ACHN (cell line): Measurements from ENCODE around the gene IGSF6.
"Not testable (repeated sequence)": the region's sequence is repeated elsewhere in the genome, so short reads cannot be mapped to it uniquely, and the experiment has no call there.

Experiments used
- DNase-seq: peaks from one replicate; pipeline ENCODE4 v3.0.0-alpha.2; 2015
- in situ Hi-C: cut with HindIII; loops from 2 replicates; pipeline ENCODE4 v1.10.0; 2017; ENCODE audit warnings: low sequenced_read_pairs, low pct_ligation_motif_present, low pct_unique_long_range_greater_than_20kb

Gene IGSF6

DNA sequence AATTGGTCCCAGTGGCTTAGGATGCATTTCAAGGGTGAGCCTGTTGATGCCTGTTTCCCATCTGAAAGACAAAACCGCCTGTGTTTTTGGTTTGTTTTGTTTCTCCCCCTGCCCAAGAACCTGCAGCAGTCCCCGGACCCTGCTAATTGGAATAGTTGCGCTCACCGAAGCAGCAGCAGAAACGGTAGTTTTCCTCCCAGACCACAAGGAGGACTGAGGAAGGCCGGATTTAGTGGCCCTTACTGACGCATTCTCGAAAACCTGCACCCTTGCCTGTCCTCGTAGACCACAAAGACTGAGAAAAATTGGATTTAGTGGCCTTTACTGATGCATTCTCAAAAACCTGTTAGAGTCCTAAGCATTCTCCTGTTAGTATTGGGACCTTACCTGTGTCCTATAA, 16.7 kb downstream of the IGSF6 start:
- in situ Hi-C loops, DNase-seq: not testable (repeated sequence)

DNA sequence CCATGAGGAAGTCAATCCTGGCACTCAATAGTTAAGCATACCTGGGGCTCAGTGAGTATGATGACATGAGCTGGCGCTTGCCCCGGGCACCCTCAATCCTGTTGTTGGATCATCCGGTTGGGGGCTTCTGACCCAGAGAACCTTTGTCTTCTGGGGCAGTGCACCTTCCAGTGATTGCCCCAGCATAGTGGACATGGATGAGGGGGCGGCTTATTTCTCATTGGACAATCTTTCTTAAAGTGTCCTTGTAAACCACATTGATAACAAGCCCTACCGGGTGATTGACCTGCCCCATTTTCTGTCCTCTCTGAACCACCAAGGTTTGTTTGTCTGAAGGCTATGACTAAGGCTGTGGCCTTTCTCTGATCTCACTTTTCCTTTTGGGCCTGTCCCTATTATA, 18.2 kb downstream of the IGSF6 start:
- in situ Hi-C loops: no loop called here
- DNase-seq: no peak

GRCh38 chr16:21631951-21632575, 20.3 kb downstream of the IGSF6 start:
- in situ Hi-C loops: not testable (repeated sequence)

DNA sequence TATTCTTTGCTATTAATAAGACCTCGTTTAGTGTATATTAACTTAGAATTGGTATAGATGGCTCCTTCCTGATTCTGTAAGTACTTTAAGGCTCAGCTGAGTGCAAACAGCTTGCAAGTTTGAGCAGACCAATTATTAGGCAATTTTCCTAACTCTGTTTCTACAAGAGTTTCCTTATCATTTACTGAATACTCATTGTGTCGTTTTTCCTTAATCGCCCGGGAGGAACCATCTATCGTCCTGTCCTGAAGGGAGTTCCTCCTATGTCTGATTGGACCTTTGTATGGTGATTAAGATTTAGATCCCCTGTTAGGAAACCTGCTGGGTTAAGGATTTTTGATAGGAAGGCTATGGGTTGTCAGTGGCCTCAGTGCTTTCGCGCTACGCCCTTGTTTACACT, 21.0 kb downstream of the IGSF6 start:
- in situ Hi-C loops, DNase-seq: not testable (repeated sequence)

More at GRCh38 chr16:21631951-21632575, 20.3 kb downstream of the IGSF6 start:
- DNase-seq: not testable (repeated sequence)

GRCh38 chr16:21630866-21631265, 21.5 kb downstream of the IGSF6 start:
- not testable (repeated sequence) for DNase-seq

GRCh38 chr16:21629616-21630539, 22.5 kb downstream of the IGSF6 start:
- DNase-seq, in situ Hi-C loops: not testable (repeated sequence)

More at GRCh38 chr16:21630866-21631265, 21.5 kb downstream of the IGSF6 start:
- in situ Hi-C loops: not testable (repeated sequence)

DNA sequence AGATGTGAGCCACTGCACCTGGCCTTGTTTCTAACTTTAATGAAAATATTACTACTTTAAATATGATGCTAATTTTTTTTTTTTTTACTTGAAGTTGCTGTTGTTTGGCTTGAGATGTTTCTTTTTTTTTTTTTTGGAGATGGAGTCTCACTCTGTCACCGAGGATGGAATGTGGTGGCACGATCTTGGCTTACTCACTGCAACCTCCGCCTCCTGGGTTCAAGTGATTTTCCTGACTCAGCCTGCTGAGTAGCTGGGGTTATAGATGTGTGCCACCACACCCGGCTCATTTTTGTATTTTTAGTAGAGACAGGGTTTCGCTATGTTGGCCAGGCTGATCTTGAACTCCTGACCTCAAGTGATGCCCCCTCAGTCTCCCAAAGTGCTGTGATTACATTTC, 23.6 kb downstream of the IGSF6 start:
- in situ Hi-C loops: no loop called here
- DNase-seq: no peak

DNA sequence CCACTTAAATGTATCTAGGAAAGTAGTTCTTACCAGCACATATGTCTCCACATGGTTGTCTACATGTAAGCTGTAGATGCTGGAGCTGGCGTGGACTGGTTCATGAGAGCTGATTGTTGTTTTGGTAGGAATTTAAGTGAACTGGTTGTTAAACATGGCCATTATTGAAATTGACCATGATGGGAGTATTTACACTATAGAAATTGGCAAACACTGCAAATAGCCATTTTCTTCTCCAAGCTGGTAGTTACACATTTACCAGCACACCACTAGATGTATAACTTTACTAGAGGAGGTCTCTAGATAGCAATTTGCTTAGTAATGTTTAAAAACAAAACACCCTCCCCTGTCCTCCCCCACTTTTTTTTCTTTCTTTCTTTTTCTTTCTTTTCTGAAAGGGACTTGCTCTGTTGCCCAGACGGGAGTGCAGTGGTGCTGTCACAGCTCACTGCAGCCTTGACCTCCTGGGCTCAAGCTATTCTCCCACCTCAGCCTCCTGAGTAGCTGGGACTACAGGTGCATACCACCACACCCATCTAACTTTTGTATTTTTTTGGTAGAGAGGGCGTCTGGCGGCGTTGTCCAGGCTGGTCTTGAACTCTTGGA, 24.2 kb downstream of the IGSF6 start:
- in situ Hi-C loops: no loop called here
- DNase-seq: peak; percentile 32

GRCh38 chr16:21626659-21627277, 25.6 kb downstream of the IGSF6 start:
- in situ Hi-C loops: no loop called here
- DNase-seq: peak; percentile 50

GRCh38 chr16:21625026-21625425, 27.4 kb downstream of the IGSF6 start:
- DNase-seq: peak; percentile 85

GRCh38 chr16:21622545-21622944, 29.9 kb downstream of the IGSF6 start:
- DNase-seq: no peak
- in situ Hi-C loops: no loop called here

More at GRCh38 chr16:21625026-21625425, 27.4 kb downstream of the IGSF6 start:
- in situ Hi-C loops: no loop called here

GRCh38 chr16:21620592-21620991, 31.8 kb downstream of the IGSF6 start:
- no peak for DNase-seq
- in situ Hi-C loops: no loop called here

DNA sequence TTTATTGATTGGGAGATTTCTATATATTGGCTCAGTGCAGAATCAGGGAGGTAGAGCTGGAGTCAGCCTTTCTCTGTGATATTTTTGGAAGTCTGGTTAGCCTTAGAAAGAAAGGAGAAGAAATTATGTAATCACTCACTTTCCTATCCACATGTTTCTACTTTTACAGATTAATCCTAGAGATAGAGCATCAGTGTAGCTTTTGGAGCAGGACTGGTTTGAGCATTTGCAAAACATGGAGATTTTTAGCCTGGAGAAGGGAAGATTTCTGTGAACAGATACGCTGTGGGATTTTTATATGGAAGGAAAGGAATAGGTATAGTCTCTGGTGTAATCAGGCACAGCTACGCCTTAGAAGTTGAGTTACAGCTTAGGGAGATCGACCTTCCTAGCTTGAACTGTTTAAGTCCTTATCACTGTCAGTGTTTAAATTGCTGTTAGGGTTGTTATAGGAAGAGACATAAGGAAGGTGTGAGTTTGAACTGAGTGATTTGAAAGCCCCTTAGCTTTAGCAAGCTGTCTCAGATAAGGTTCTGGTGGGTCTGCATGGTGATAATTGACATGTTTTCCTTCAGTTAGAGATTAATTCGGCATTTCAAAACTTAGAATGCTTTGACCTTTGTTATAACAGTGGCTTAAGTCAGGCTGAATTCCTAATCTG, 32.5 kb downstream of the IGSF6 start:
- in situ Hi-C loops: no loop called here
- DNase-seq: no peak

GRCh38 chr16:21618281-21618680, 34.1 kb downstream of the IGSF6 start:
- no peak for DNase-seq
- in situ Hi-C loops: no loop called here

GRCh38 chr16:21617607-21618006, 34.8 kb downstream of the IGSF6 start:
- in situ Hi-C loops: no loop called here
- no peak for DNase-seq

DNA sequence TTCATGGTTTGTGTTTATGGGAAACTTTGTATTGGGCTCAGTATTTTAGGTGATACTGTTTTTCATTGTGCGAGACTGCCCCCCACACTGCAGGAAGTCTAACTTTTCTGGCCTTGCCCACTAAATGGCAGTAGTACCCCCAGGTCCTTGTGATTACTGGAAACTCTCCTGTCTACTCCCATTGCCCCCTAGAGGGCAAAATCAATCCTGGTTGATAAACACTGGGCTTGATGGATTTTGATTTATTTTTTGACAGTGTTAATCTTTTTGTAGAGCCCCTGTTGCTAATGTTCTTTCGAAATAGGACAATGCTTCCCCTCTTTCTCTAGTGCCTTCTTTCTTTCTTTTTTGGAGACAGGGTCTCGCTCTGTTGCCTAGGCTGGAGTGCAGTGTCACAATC, 37.5 kb downstream of the IGSF6 start:
- DNase-seq: no peak
- in situ Hi-C loops: no loop called here

GRCh38 chr16:21613781-21614180, 38.6 kb downstream of the IGSF6 start:
- in situ Hi-C loops: no loop called here
- no peak for DNase-seq

GRCh38 chr16:21613361-21613760, 39.0 kb downstream of the IGSF6 start:
- in situ Hi-C loops: no loop called here
- no peak for DNase-seq
